ENCODE data around the gene SPATA6L. TPM values are rescaled to one million over a fixed set of nuclear protein-coding genes. Genes with fewer than 3 reads are reported as not detected.

Gene SPATA6L
- total RNA-seq, 1 donor from 2014 or later: 2.6 TPM

GRCh38 chr9:4567601-4568000 lies 98.7 kb downstream of the SPATA6L start:
- no peaks in the 10 kb centered on the region for H3K36me3 ChIP-seq (ENCODE audit: control insufficient read depth, insufficient read depth, low read length)
- no peak overlapping the region for H3K4me3 ChIP-seq (ENCODE audit: low read depth, low read length)
- no peaks in the 10 kb centered on the region for H3K27me3 ChIP-seq (ENCODE audit: control insufficient read depth, insufficient read depth, low read length)
- no peak for FAIRE-seq
- DNase-seq (ENCODE audit: low read depth): peak; percentile 8
- TF ChIP-seq, protein P1, sequence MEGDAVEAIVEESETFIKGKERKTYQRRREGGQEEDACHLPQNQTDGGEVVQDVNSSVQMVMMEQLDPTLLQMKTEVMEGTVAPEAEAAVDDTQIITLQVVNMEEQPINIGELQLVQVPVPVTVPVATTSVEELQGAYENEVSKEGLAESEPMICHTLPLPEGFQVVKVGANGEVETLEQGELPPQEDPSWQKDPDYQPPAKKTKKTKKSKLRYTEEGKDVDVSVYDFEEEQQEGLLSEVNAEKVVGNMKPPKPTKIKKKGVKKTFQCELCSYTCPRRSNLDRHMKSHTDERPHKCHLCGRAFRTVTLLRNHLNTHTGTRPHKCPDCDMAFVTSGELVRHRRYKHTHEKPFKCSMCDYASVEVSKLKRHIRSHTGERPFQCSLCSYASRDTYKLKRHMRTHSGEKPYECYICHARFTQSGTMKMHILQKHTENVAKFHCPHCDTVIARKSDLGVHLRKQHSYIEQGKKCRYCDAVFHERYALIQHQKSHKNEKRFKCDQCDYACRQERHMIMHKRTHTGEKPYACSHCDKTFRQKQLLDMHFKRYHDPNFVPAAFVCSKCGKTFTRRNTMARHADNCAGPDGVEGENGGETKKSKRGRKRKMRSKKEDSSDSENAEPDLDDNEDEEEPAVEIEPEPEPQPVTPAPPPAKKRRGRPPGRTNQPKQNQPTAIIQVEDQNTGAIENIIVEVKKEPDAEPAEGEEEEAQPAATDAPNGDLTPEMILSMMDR (IDR thresholded peaks at IDR 0.05; ENCODE audit: insufficient read depth, low read length, severe bottlenecking): no peak

GRCh38 chr9:4566806-4567205 lies 99.5 kb downstream of the SPATA6L start:
- TF ChIP-seq, protein P1 (IDR thresholded peaks at IDR 0.05; ENCODE audit: insufficient read depth, low read length, severe bottlenecking): no peak
- no peak for FAIRE-seq
- DNase-seq (ENCODE audit: low read depth): no peak
- H3K4me3 ChIP-seq (ENCODE audit: low read depth, low read length): no peak overlapping the region
- H3K27me3 ChIP-seq (ENCODE audit: control insufficient read depth, insufficient read depth, low read length): no peaks in the 10 kb centered on the region
- no peaks in the 10 kb centered on the region for H3K36me3 ChIP-seq (ENCODE audit: control insufficient read depth, insufficient read depth, low read length)

- H3K27me3 ChIP-seq (ENCODE audit: control insufficient read depth, insufficient read depth, low read length): no peaks in the 10 kb centered on the region
- H3K4me3 ChIP-seq (ENCODE audit: low read depth, low read length): no peak overlapping the region
- DNase-seq (ENCODE audit: low read depth) (no peak), FAIRE-seq (no peak)
- H3K36me3 ChIP-seq (ENCODE audit: control insufficient read depth, insufficient read depth, low read length): no peaks in the 10 kb centered on the region
- TF ChIP-seq, protein P1 (IDR thresholded peaks at IDR 0.05; ENCODE audit: insufficient read depth, low read length, severe bottlenecking): no peak
Observed at GRCh38 chr9:4563105-4563504, 103.2 kb downstream of the SPATA6L start.

DNA sequence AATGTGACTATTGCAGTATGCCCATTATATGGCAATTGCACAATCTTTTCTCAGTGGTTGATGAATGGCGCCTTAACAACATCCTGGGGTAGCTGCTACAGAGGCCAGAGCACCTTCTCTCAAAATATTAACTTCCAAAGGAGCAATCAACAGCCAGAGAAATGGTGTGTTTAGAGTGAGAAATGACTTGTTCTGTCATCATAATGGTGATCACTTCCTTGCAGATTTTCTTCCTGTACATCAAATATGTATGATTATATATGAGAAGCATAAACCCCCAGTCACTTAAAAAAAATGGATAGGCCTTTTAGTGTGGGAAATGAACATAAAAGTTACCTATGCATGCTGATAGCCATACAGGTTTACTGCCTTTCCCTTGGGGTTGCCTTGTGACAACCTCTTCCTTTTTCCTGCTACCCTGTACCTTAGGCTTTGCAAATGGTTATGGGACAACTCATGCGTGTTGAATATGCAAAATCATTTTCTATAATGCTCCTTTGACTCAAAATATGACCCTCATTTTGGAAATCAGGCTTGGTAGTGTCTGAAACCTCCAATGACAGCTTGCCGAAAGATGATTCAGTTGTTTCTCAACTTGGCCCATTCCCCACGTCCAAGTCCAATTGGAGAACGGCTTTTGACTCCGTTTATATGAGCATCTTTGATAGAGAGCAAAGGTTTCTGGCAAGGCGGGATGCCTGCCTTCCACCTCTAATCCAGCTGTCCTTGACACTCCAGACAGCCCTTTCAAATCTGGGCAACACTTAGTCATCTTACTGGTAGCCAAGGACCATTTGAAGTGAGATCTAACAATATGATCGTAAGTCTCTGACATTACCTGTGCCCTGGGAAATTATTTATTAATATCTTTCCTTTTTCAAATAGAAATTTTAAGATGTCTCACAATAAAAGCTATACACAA lies 106.8 kb downstream of the SPATA6L start:
- TF ChIP-seq, protein P1 (IDR thresholded peaks at IDR 0.05; ENCODE audit: insufficient read depth, low read length, severe bottlenecking): no peak

GRCh38 chr9:4558371-4558998 lies 107.8 kb downstream of the SPATA6L start:
- FAIRE-seq (no peak), DNase-seq (ENCODE audit: low read depth) (no peak)
- H3K36me3 ChIP-seq (ENCODE audit: control insufficient read depth, insufficient read depth, low read length): no peaks in the 10 kb centered on the region
- no peak overlapping the region for H3K4me3 ChIP-seq (ENCODE audit: low read depth, low read length)
- no peaks in the 10 kb centered on the region for H3K27me3 ChIP-seq (ENCODE audit: control insufficient read depth, insufficient read depth, low read length)
- TF ChIP-seq, protein P1 (IDR thresholded peaks at IDR 0.05; ENCODE audit: insufficient read depth, low read length, severe bottlenecking): no peak

More for the DNA sequence above, 106.8 kb downstream of the SPATA6L start:
- Histone ChIP-seq H3K4me3 (ENCODE audit: low read depth, low read length) (no peak overlapping the region), H3K36me3 (ENCODE audit: control insufficient read depth, insufficient read depth, low read length) (no peaks in the 10 kb centered on the region), H3K27me3 (ENCODE audit: control insufficient read depth, insufficient read depth, low read length) (no peaks in the 10 kb centered on the region)
- FAIRE-seq (no peak), DNase-seq (ENCODE audit: low read depth) (no peak)

All from bronchial epithelial cell (primary cell).